NCI-H2227 (cell line): Measurements from ENCODE around the gene TRAF3.

Experiments used
- DNase-seq: peaks from one replicate; lab custom pipeline; 2025; ENCODE audit not compliant: unreplicated experiment; lab: John Stamatoyannopoulos, UW

The TRAF3 gene

DNA sequence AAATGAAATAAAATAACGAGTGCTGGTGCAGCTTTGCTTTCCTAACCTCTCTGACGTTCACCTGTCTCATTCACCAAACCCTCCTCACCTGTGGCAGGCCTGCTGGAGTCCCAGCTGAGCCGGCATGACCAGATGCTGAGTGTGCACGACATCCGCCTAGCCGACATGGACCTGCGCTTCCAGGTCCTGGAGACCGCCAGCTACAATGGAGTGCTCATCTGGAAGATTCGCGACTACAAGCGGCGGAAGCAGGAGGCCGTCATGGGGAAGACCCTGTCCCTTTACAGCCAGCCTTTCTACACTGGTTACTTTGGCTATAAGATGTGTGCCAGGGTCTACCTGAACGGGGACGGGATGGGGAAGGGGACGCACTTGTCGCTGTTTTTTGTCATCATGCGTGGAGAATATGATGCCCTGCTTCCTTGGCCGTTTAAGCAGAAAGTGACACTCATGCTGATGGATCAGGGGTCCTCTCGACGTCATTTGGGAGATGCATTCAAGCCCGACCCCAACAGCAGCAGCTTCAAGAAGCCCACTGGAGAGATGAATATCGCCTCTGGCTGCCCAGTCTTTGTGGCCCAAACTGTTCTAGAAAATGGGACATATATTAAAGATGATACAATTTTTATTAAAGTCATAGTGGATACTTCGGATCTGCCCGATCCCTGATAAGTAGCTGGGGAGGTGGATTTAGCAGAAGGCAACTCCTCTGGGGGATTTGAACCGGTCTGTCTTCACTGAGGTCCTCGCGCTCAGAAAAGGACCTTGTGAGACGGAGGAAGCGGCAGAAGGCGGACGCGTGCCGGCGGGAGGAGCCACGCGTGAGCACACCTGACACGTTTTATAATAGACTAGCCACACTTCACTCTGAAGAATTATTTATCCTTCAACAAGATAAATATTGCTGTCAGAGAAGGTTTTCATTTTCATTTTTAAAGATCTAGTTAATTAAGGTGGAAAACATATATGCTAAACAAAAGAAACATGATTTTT is 128.2 kb downstream of the TRAF3 start:
- no peak for DNase-seq

DNA sequence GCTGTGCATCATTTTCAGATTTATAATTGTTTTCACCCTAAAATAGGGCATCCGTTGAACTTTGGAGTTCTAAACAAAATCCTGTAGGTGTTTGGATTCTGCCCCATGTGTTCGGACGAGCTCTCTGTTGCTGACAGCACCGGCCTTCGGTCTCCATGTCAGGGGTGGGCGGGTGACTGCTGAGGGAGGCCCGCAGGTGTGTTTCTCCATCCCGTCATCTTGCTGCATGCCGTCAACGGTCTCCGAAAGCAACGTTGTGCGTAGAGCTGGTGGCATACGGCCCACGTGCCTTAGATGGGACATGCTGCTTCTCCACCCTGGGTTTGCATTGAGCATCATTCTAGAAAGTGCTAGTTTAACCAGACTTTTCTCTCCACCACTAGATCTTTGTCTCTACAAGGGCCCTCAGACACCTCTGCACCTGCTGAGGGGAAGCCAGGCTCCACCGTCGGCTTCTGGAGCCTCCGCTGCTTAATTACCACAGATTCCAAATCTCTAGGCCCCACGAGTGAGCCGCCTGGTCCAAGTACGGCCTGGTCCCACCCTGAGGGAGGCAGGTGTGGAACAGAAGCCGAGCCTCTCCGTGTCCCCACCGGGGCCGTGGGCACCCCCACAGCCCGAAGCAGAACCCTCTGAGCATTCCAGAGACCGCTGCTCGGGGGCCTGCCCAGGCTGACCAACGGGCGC is 129.5 kb downstream of the TRAF3 start:
- DNase-seq: no peak

DNA sequence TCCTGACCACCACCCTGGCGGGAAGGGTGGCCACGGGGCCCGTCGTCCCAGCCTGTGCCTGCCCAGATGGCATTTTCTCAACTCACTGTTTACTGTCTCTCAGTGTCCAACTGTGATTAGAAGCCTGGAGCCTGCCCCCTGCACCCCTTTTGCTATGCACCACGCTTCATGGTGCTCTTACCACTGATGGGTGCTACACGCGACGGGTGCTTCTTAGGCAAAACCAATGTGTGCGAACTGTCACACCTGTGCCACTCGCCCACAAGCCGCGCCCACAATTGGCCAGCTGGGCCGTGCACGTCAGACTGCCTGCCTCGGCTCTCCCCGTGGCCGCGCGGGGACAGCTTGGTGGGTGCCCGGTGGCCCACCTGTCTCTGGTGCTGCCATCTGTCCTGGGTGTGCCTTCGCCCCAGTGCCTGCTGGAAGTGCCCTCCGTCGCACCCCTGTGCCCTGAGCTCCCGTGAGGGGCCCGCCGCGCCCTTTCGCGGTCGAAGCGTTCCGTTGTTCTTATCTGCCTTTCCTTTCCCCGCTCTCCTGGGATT is 130.1 kb downstream of the TRAF3 start:
- no peak for DNase-seq

DNA sequence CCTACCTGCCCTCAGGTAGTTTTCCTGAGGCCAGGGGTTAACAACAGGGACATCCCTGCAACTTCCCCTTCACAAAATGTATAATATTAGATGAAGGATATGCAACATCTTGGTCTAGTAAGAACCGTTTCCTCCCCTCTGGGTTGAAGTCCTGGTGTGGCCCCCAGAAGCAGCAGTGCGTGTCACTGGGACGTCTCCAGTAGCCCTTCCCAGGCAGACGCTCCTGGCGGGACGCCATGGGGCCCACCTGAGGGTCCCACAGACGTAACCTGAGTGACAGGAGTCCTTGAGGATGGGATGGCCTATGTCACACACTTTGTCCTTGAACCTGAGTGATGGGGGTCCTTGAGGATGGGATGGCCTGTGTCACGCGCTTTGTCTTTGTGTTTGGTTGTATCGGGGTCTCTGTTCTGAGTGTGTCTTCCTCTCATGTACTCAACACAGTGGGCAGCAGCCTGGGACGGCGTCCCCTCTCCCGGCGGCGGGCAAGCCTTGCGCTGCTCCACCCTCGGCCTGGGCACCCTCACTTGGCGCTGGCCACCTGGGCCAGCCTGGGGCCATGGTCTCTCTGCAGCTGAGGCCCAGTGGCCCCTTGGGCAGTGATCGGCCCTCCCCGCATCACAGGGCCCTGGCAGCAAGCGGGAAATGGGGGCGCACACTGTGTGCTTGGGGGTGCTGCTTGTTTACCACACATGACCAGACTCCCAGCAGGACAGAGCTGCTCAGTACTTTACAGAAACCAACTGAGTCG is 130.9 kb downstream of the TRAF3 start:
- no peak for DNase-seq

DNA sequence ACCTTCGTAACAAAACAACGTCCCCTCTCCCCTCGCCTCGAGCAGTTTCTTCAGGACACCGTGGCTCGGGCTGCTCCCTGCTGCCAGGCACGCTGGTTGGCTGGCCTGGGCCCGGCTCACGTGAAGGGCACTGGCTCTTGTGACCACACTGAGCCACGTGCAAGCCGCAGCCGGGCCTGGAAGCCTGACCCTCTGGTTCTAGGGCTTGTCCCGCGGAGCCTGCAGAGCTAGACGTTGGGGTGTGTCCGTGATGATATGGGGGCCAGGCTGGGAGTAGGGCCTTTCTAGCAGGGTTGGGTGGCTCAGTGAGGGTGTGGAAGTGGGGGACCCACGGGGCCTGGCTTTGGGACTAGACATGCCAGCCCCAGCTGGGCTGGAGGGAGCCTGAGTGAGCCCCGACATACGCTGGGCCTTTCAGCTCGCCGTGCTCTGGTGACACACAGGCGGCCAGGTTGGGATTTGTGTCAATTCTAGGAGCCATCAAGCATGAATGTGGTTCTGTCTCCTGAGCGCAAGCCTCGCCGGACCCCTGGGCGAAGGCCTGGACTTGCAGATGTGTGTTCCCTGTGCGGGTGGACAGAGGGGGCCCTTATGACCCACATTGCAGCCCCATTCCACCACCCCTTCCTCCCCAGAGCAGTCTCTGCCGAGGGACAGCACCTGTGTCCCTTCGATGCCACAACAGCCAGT is 131.7 kb downstream of the TRAF3 start:
- no peak for DNase-seq

DNA sequence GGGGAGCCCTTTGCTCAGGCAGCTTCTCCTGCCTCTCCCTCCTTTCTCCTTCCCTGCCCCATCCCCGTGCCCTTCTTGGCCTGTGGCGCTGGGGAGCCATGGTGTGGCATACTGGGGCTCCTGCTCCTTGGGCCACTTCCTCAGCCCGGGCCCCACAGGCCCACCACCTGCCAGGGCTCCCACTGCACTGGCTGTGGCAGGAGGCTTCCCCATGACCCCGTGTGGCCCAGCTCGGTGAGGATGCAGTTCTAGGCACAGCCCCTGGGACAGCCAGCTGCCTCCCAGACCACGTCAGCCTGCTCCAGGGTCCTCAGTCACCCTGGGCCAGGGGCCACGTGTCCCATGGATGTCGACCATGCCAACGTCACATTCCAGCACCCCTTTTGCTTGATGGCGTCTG is 132.2 kb downstream of the TRAF3 start:
- no peak for DNase-seq

DNA sequence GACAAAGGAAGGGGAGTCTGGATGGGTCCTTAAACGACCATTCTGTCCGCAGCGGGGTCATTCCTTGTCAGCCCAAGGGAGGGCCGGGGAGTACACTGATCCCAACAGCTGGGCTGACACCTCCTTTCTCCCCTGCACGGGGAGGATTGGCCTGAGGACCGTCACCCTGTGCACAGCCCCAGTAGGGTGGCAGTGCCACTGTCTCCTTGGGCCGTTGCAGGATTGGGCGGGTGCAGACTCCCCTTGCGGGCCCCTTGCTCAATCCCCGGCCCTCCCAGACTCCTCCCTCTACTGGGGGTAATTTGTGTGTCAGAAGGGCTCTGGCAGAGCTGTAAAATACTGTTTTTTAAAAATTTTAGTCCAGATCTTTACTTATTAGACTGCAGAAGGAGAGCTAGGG is 132.7 kb downstream of the TRAF3 start:
- no peak for DNase-seq

DNA sequence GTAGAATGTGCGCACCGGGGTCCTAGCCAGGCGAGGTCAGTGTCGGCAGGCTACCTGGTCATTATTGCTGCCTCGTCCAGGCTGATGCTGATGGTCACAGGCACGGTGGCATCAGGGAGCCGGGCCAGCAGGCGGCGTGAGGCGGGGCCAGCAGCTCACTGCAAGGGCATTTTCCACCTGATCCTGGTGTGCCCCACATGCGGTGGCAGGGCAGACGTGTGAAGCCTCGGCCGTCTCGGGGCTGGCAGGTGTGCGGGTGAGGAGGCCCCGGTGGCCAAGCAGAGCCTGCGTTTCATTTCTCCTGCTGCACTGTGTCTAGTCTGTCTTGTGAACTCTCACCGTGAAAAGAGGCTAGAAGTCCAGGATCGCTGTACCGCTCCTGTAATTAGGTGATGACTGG is 133.2 kb downstream of the TRAF3 start:
- DNase-seq: no peak

DNA sequence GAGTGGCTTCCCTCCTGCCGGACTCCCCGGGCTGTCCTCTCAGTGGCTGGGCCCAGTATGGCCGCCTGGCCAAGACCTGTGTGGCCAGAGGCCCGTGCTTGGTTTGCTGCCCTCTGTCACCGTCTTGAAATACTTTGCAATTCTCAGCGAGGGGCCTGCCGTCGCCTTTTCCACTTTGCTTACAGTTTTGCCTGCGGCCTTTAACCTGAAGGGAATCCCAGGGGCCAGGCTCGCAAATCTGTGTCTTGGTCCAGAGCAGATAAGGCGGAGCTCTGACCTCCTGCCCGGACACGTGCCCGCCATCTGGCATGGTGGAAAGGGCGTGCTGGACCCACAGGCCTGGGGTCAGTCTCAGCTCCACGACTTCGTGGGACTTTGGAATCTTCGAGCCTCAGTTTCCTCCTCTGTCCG is 134.3 kb downstream of the TRAF3 start:
- no peak for DNase-seq

DNA sequence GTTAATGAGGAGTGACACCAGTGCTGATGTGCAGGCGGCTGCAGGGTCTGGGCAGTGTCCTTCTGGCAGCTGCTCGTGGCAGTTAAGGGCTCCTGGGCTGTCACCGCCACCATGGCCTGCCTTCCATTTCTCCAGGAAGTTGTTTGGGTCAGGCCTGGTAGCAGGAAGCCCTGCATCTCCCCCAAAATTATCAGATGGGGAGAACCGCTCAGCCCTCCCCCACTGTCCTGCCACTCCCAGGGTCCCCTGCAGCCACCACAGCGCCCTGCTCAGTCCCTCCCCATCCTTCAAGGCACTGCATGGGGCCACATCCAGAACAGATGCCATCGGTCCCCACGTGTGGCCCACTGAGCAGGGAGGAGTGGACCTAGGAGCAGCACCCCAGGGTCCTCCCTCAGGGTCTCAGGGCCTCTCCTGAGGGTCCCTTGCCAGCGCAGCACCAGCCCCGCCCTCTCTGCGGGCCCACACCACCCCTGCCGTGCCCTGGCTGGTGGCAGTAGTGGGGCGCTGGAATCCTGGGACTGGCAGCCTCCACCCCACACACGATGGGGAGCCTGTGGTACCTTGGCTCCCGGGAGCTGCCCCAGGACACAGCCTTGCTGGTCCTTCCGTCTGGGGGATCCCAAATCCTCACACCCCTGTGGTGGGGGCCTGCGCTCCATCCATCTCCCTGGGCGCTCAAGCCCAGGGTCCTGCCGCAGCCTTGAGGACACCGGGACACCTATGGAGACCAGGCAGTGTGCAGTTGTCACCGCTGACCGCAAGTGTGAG is 134.9 kb downstream of the TRAF3 start:
- no peak for DNase-seq

DNA sequence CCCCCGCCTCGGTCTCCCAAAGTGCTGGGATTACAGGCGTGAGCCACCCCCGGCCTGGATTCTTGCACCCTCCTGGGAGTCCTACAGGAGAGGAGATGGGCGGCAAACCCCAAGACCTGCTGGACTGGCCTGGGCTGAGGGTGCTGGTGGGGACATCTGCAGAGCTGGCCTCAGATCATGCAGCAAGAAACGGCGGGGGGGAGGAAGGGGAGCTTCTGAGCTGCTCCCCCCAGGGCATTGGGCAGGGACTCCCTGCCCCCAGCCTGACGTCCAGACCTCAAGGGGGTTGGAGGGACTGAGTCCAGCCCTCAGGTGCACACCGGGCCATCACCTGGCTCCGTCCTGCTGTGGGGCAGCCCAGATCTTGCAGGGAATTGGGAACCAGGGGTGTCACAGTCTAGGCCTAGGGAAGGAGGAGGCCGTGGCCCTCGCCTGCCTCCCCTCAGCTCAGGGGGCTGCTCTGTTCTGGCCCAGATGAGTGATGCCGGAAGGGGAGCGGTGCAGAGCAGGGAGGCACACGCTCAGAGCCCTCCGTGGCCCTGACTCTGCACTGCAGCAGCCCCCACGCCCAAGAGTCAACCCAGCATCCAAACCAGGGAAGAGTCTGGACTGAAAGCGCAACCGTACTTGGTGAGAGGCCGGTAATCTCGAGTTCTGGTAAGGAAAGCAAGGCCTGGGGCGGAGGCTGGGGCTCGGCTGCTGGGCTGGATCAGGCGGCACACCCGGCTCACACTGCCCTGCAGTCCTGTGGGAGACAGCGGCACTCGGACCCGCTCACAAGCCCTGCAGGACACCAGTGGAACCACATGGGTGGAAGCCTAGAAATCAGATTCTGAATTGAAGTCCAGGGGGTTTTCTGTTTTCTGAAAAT is 136.3 kb downstream of the TRAF3 start:
- no peak for DNase-seq

DNA sequence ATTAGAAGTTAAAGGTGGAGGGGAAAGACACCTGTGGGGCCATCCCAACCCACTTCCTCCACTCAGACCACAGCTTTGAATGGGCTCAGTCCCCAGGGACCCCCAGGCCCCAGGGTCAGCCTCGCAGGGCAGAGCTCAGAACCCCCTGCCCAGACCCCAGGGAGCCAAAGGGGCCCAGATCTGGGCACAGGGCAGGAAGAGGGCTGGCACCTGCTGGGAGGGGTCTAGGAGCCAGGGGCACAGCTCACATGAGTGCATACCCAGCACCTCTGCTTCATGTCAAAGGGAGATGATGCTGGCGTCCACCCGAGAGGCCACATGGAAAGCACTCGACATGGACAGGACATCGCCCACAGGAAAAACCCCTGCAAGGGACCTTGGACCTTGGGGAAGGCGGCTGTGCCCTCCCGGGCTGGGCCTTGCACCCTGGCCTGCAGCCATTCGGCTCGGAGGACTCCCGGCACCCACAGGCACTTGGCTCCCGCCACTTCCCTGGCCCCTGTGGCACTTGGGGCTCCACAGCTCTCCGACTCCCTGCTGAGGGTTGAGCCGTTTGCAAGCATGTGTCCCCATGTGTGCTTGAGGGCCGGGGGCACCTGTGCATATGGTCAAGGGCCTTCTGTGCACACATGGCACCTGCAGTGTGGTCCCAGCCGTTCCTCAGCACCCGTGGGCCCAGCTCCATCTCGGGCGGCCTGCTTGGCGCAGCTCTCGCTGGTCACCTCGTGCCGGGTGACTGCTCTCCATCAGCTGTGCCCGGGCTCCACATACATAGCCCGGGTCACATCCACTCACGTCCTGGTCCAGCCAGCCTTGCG is 137.4 kb downstream of the TRAF3 start:
- DNase-seq: no peak

DNA sequence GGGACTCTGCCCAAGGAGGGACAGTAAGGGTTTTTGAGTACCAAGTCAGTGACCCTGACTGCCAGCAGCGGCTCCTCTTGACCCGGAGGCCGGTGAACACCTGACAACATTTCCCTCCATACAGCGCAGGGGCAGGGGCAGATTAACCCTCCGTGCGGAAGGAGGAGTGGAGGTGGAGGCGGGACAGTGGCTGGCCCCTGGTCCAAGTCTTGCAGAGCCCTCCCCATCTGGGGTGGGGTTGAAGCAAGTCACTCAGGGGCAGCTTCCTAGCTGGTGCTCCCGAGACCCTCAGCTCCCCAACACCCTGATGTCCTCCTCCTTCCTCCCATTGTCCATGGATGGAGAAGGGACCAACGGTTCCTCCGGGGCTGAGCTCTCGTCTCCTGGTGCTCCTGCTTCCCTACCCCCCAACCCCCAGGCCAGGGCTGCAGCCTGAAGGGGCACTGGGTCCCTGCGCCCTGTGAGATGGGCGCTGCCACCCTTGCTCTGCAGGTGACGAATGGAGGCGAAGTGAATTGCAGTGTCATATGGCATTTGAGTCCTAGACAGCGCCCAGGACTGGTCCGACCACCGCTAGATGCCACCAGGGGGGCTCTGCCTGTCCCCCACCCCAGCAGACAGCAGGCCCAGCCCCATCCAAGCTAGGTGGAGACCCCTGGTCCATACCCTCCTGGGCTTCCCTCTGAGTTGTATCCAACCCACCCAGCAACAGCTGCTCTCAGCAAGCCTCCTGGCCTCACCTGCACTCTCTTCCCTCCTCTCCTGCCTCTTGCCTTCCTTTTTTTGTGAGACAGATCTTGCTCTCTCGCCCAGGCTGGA is 138.3 kb downstream of the TRAF3 start:
- DNase-seq: no peak

DNA sequence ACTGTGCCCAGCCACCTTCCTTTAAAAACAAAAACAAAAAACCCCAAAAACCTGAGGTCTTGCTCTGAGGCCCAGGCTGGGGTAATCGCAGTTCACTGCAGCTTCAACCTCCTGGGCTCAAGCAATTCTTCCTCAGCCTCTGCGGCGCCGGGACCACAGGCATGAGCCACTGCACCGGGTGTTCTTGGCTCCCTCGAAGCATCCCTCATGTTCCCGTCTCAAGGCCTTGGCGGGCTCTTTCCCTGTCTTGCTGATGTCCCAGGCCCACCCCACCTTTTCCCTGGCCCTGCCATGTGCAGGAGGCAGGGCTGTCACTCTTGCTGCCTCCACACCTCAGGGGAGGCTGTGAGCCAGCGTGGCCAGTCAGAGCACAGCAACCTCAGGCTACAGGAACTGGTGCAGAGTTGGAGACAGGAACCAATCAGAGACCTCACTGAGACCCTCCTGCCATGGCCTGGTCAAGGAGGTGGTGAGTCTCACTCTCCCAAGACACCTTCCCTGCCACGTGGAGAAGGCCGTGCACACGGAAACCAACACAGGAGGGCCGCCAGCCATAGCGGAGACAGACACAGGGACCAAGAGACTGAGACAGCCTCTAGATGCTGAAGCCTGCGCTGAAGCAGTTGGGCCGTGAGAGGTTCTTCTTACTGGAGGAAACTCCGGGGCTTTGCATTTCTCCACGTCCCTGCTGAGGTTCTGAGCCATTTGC is 139.3 kb downstream of the TRAF3 start:
- DNase-seq: no peak

DNA sequence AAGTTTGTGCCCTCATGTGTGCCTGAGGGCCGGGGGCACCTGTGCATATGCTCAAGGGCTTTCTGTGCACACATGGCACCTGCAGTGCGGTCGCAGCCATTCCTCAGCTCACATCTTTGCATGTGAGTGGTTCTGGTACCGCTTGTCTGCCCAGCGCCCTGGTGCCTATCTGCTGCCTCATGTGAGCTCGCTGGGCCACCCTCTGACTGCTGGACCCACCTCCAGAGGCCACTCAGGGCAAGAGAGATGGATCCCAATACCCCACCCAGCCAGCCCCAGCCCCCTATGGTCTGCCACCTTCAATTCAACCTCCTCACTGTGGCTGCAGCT is 139.8 kb downstream of the TRAF3 start:
- DNase-seq: no peak

DNA sequence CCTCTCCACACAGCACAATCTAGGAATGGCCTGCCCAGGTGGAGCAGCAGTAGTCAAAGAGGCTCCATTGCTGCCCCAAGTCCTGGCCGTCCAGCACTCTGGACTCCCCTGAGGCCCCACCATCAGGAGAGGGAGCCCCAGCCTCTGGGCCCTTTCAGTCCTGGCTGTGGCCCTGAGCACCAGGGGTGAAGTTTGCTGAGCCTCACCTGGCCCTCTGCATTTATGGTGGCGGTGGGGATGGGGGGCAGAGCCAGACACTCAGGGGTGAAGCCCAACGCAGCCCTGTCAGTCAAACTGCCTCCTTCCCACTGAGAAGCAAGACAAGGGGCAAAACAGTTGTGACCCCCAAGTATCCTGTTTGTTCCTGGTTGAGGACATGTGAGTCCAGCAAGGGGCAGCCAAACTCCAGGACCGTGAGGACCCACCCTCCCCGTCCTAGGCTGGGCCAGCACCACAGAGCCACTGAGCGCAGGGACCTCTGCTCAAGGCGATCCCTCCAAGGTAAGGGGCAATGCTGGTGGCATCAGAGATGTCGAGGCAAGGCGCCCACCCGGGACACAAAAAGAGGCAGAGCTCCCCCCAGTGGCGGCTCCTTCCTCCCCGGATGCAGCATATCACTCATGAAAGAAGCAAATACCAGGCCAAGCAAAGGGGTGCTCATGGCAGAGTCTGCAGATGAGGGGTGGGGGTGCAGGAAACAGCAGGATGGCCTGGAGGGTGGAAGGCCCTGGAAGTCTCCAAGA is 140.4 kb downstream of the TRAF3 start:
- DNase-seq: peak; percentile 15
